ENCODE measurements around the gene ZNF175. TPM values are rescaled to one million over a fixed set of nuclear protein-coding genes. Genes with fewer than 3 reads are reported as not detected.

The ZNF175 gene
- total and polyA plus RNA-seq, 9 of the 15 experiments (the other 6 are each of a cell fraction or from before 2014, with no cell fraction given) = 3.7 to 37.9 (median 14.0) TPM

- TF ChIP-seq PBX2 (CRISPR knock-in tag; IDR thresholded peaks at IDR 0.05; ENCODE audit: low read depth) (no peak), PBX2 (tag; conservative IDR thresholded peaks at IDR 0.05; ENCODE audit: low read depth) (no peak), ZNF445 (CRISPR knock-in tag; IDR thresholded peaks at IDR 0.05; ENCODE audit: low read depth) (no peak), CCNT2 (IDR thresholded peaks at IDR 0.05; ENCODE audit: borderline replicate concordance, extremely low read depth, insufficient read length, low read depth, low read length) (no peak), TAF7 (tag; IDR thresholded peaks at IDR 0.05) (0 out of 2 replicates have a peak, but pooled peaks have one; percentile 26), MNT (conservative IDR thresholded peaks at IDR 0.05) (no peak), ZBTB17 (CRISPR knock-in tag; IDR thresholded peaks at IDR 0.05) (no peak), TSC22D4 (tag; IDR thresholded peaks at IDR 0.05) (no peak), FOXJ2 (tag; IDR thresholded peaks at IDR 0.05) (no peak), ID3 (CRISPR knock-in tag; IDR thresholded peaks at IDR 0.05) (no peak), ID3 (tag; IDR thresholded peaks at IDR 0.05) (no peak), SETDB1 (IDR thresholded peaks at IDR 0.05; ENCODE audit: low read length) (no peak), SMARCB1 (IDR thresholded peaks at IDR 0.05; ENCODE audit: insufficient read length, low read depth) (no peak), FIP1L1 (IDR thresholded peaks at IDR 0.05; ENCODE audit: low read depth, low read length, poor library complexity, severe bottlenecking) (no peak), ZNF76 (CRISPR knock-in tag; IDR thresholded peaks at IDR 0.05; ENCODE audit: borderline replicate concordance) (0 out of 2 replicates have a peak, but pooled peaks have one; percentile 32), E4F1 (CRISPR knock-in tag; IDR thresholded peaks at IDR 0.05; ENCODE audit: borderline replicate concordance) (no peak), MAZ (CRISPR knock-in tag; conservative IDR thresholded peaks at IDR 0.05 in 1 of 2, IDR thresholded peaks at IDR 0.05 in 1 of 2) (peak; percentile 45 to 72; a peak in 2 of 4 replicates), ERF (CRISPR knock-in tag; IDR thresholded peaks at IDR 0.05) (no peak), TBL1XR1 (IDR thresholded peaks at IDR 0.05; ENCODE audit: low read length in 2 of 2) (no peak), ZNF184 (CRISPR knock-in tag; IDR thresholded peaks at IDR 0.05) (no peak)
Measured at GRCh38 chr19:51531349-51532315, 39.5 kb upstream of the ZNF175 start, which contains the start of gene SIGLEC6 (continued).

All from K562 (cell line).